DND-41 (cell line): ENCODE measurements around the gene NFKB1.

Experiments
- EZH2 ChIP-seq: IDR thresholded peaks from 3 replicates; pipeline ENCODE4 v1.6.1; 2012; ENCODE audit warnings: borderline replicate concordance, low read depth, mild to moderate bottlenecking, moderate library complexity, low read length, inconsistent platforms; ENCODE audit not compliant: severe bottlenecking
- TF ChIP-seq, protein P1 (sequence below): IDR thresholded peaks from 2 replicates; pipeline ENCODE4 v1.5.1; 2012; ENCODE audit warnings: borderline replicate concordance, low read length, moderate library complexity, mild to moderate bottlenecking; ENCODE audit not compliant: poor library complexity, severe bottlenecking; ENCODE audit errors: extremely low read depth

GRCh38 chr4:102640669-102641068, 139.5 kb downstream of the NFKB1 start:
- TF ChIP-seq EZH2, result no peak
- TF ChIP-seq, protein P1, sequence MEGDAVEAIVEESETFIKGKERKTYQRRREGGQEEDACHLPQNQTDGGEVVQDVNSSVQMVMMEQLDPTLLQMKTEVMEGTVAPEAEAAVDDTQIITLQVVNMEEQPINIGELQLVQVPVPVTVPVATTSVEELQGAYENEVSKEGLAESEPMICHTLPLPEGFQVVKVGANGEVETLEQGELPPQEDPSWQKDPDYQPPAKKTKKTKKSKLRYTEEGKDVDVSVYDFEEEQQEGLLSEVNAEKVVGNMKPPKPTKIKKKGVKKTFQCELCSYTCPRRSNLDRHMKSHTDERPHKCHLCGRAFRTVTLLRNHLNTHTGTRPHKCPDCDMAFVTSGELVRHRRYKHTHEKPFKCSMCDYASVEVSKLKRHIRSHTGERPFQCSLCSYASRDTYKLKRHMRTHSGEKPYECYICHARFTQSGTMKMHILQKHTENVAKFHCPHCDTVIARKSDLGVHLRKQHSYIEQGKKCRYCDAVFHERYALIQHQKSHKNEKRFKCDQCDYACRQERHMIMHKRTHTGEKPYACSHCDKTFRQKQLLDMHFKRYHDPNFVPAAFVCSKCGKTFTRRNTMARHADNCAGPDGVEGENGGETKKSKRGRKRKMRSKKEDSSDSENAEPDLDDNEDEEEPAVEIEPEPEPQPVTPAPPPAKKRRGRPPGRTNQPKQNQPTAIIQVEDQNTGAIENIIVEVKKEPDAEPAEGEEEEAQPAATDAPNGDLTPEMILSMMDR, result no peak
